ENCODE measurements around the gene SLF1.

The SLF1 gene

GRCh38 chr5:94672746-94673145, 54.3 kb downstream of the SLF1 start:
- no peak for TF ChIP-seq FOXP2 (optimal IDR thresholded peaks at IDR 0.05; ENCODE audit: borderline replicate concordance, extremely low read depth, extremely low read length, insufficient read depth)
- TF ChIP-seq TAF1 (IDR thresholded peaks at IDR 0.05; ENCODE audit: borderline replicate concordance, insufficient read depth, low read length), result no peak
- TF ChIP-seq REST (IDR thresholded peaks at IDR 0.05; ENCODE audit: insufficient read depth in 1 of 2, low read depth in 2 of 2, low read length in 2 of 2), result no peak
- no peak for TF ChIP-seq POLR2AphosphoS5 (IDR thresholded peaks at IDR 0.05; ENCODE audit: low read depth, low read length)
- TF ChIP-seq SIN3A (IDR thresholded peaks at IDR 0.05; ENCODE audit: borderline replicate concordance, insufficient read depth, low read length), result no peak

GRCh38 chr5:94674490-94675382, 56.3 kb downstream of the SLF1 start:
- TF ChIP-seq FOXP2 (optimal IDR thresholded peaks at IDR 0.05; ENCODE audit: borderline replicate concordance, extremely low read depth, extremely low read length, insufficient read depth) (no peak), TAF1 (IDR thresholded peaks at IDR 0.05; ENCODE audit: borderline replicate concordance, insufficient read depth, low read length) (no peak), REST (IDR thresholded peaks at IDR 0.05; ENCODE audit: insufficient read depth in 1 of 2, low read depth in 2 of 2, low read length in 2 of 2) (no peak), SIN3A (IDR thresholded peaks at IDR 0.05; ENCODE audit: borderline replicate concordance, insufficient read depth, low read length) (no peak), POLR2AphosphoS5 (IDR thresholded peaks at IDR 0.05; ENCODE audit: low read depth, low read length) (no peak)

- TF ChIP-seq TAF1 (IDR thresholded peaks at IDR 0.05; ENCODE audit: borderline replicate concordance, insufficient read depth, low read length) (no peak), POLR2AphosphoS5 (IDR thresholded peaks at IDR 0.05; ENCODE audit: low read depth, low read length) (no peak), FOXP2 (optimal IDR thresholded peaks at IDR 0.05; ENCODE audit: borderline replicate concordance, extremely low read depth, extremely low read length, insufficient read depth) (no peak), REST (IDR thresholded peaks at IDR 0.05; ENCODE audit: insufficient read depth in 1 of 2, low read depth in 2 of 2, low read length in 2 of 2) (no peak), SIN3A (IDR thresholded peaks at IDR 0.05; ENCODE audit: borderline replicate concordance, insufficient read depth, low read length) (no peak)
These were observed 57.6 kb downstream of the SLF1 start for GRCh38 chr5:94675965-94676618.

GRCh38 chr5:94682814-94683520, 64.5 kb downstream of the SLF1 start:
- no peak for TF ChIP-seq SIN3A (IDR thresholded peaks at IDR 0.05; ENCODE audit: borderline replicate concordance, insufficient read depth, low read length)
- TF ChIP-seq REST (IDR thresholded peaks at IDR 0.05; ENCODE audit: insufficient read depth in 1 of 2, low read depth in 2 of 2, low read length in 2 of 2), result no peak
- TF ChIP-seq FOXP2 (optimal IDR thresholded peaks at IDR 0.05; ENCODE audit: borderline replicate concordance, extremely low read depth, extremely low read length, insufficient read depth), result no peak
- no peak for TF ChIP-seq TAF1 (IDR thresholded peaks at IDR 0.05; ENCODE audit: borderline replicate concordance, insufficient read depth, low read length)
- no peak for TF ChIP-seq POLR2AphosphoS5 (IDR thresholded peaks at IDR 0.05; ENCODE audit: low read depth, low read length)

Measured in PFSK-1 (cell line).